ENCODE measurements around the gene SHTN1. TPM values are rescaled to one million over a fixed set of nuclear protein-coding genes. Genes with fewer than 3 reads are reported as not detected.

SHTN1 gene
- total and polyA plus RNA-seq, 5 donors: 1.5 to 7.9 (median 6.0) TPM

DNA sequence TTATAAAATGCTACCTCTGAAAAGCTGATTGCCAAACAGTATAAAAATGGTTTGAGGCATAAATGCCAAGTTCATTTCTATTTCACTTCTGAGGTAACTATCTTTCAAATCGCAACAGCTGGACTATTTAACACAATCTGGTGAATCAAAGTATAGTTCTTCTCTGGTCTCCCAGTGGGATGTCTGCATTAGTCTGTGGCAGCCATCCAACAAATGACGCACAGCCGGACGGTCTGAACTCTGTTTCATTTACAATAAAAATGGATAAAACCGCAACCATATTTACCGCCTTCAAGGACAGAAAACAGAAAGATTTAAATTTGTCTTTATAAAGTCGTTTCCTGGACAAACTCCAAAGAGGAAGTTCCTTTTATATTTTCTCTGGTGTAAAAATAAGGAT is 113.8 kb downstream of the SHTN1 start:
- intact Hi-C loops (cut with DNase I): no loop called here
- ATAC-seq (no peak), DNase-seq (peak; percentile 35 to 71 (median 56))
- no peaks in the 10 kb centered on the region for H3K27me3 ChIP-seq (ENCODE audit: control insufficient read depth, insufficient read depth)
- H3K4me1 ChIP-seq (ENCODE audit: control insufficient read depth, insufficient read depth, low read length): no peaks in the 10 kb centered on the region
- WGBS: 26% methylated on average over 7 of the region's 7 CpGs
- H3K4me3 ChIP-seq (ENCODE audit: low read length): no peak overlapping the region
- no peaks in the 10 kb centered on the region for H3K9me3 ChIP-seq (ENCODE audit: control insufficient read depth, low read length)
- H3K27ac ChIP-seq (ENCODE audit: low read length): no peak overlapping the region

DNA sequence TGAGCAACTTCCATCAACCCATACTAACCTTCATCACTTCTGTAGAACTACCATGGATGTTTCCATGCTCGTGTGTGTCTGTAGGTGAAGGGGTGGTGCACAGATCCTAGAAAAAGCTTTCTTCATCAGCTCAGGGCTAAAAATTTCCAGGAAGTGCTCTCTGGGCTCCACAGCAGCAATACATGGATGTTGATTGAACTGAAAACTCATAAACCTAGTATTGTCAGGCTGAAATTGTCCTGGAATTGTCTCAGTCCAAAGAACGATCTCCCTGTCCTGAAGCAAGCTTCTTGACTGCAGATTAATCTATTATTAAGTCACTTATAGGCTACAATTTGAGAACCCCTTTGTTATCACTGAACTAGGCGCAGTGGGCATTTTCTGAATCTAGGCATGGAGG is 115.9 kb downstream of the SHTN1 start:
- no peak for DNase-seq
- intact Hi-C loops (cut with DNase I): no loop called here
- Histone ChIP-seq H3K9me3 (ENCODE audit: control insufficient read depth, low read length) (no peaks in the 10 kb centered on the region), H3K27ac (ENCODE audit: low read length) (no peak overlapping the region), H3K4me3 (ENCODE audit: low read length) (no peak overlapping the region), H3K4me1 (ENCODE audit: control insufficient read depth, insufficient read depth, low read length) (no peaks in the 10 kb centered on the region), H3K27me3 (ENCODE audit: control insufficient read depth, insufficient read depth) (no peaks in the 10 kb centered on the region)
- ATAC-seq: no peak
- WGBS: 89% methylated on average over 3 of the region's 3 CpGs

DNA sequence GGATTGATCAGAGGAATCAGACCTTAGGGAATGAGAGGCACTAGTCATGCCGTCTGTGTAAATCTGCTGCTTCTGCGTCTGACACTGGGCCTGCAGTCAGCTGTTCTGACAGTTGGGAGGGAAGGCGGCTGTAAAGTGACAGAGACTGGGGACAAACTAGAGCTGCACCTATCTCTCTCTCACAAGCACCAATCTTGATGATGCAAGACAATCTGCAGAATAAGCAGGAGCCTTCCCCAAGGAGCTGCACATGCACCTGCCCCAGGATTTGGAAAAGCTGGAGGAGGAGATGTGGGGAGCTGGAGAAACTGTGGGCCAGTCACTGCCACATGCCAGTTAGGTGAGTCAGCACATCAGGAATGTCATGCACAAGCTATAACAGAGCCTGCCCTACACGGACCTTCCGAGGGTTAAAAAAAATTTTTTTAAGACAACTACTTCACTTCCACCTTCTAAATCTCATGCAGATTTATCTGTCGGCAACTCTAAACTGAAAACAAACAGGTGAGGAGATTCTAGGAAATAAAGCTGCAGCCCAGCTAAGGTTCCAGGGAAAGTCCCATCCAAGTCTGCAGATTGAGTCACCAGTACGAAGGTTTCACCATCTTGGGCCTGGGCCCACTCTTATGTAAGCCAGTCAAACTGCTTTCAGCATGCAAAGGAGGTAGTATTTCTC is 116.5 kb downstream of the SHTN1 start:
- Histone ChIP-seq H3K9me3 (ENCODE audit: control insufficient read depth, low read length) (no peaks in the 10 kb centered on the region), H3K4me1 (ENCODE audit: control insufficient read depth, insufficient read depth, low read length) (no peaks in the 10 kb centered on the region), H3K27me3 (ENCODE audit: control insufficient read depth, insufficient read depth) (no peaks in the 10 kb centered on the region), H3K4me3 (ENCODE audit: low read length) (no peak overlapping the region), H3K27ac (ENCODE audit: low read length) (no peak overlapping the region)
- peak; percentile 71 to 78 for ATAC-seq
- 68% methylated on average over 7 of the region's 7 CpGs for WGBS
- DNase-seq: peak in 2 of 3 donors; percentile 57 to 81
- intact Hi-C loops (cut with DNase I): no loop called here

DNA sequence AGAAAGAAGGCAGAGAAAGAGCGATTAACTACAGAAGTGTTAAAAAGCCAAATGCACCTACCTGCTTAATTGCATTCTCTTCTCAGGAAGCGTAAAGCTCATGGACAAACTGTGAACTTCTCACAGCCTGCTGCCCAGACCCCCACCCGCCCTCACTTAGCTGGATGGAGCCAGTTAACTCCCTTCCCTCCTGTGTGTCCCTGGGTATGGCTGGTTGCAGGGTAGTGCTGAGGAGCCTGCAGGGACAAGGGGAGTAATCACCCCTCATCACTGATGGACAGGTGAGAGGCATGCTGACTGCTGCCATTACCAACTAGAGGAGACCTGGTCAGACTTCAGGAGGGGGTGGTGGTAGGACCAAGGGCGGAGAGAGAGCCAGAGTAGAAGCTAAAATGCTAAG is 118.2 kb downstream of the SHTN1 start:
- DNase-seq (no peak), ATAC-seq (no peak)
- Histone ChIP-seq H3K27me3 (ENCODE audit: control insufficient read depth, insufficient read depth) (no peaks in the 10 kb centered on the region), H3K9me3 (ENCODE audit: control insufficient read depth, low read length) (no peaks in the 10 kb centered on the region), H3K4me1 (ENCODE audit: control insufficient read depth, insufficient read depth, low read length) (no peaks in the 10 kb centered on the region), H3K4me3 (ENCODE audit: low read length) (no peak overlapping the region), H3K27ac (ENCODE audit: low read length) (no peak overlapping the region)
- intact Hi-C loops (cut with DNase I): no loop called here
- 92% methylated on average over 4 of the region's 4 CpGs for WGBS

DNA sequence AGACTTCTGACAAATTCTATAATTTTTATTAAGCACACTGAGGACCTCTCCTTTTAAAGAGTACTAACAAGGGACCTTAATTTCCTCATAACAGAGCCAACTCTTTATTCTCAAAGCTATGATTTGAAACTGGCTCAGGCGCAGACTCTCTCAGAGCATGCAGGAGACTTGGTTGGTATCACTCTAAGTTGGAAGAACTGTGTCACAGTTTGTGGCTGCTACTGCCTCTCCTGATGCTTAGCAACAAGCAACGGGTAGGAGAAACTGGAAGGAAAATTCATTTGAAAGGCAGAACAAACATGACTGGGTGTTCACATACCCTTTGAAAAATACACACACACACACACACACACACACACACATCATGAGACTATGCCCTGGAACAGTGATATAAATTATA is 122.3 kb downstream of the SHTN1 start:
- Histone ChIP-seq H3K9me3 (ENCODE audit: control insufficient read depth, low read length) (no peaks in the 10 kb centered on the region), H3K27ac (ENCODE audit: low read length) (no peak overlapping the region), H3K4me1 (ENCODE audit: control insufficient read depth, insufficient read depth, low read length) (no peaks in the 10 kb centered on the region), H3K4me3 (ENCODE audit: low read length) (no peak overlapping the region), H3K27me3 (ENCODE audit: control insufficient read depth, insufficient read depth) (no peaks in the 10 kb centered on the region)
- ATAC-seq (no peak), DNase-seq (no peak)
- intact Hi-C loops (cut with DNase I): no loop called here
- 89% methylated on average over 2 of the region's 2 CpGs for WGBS

DNA sequence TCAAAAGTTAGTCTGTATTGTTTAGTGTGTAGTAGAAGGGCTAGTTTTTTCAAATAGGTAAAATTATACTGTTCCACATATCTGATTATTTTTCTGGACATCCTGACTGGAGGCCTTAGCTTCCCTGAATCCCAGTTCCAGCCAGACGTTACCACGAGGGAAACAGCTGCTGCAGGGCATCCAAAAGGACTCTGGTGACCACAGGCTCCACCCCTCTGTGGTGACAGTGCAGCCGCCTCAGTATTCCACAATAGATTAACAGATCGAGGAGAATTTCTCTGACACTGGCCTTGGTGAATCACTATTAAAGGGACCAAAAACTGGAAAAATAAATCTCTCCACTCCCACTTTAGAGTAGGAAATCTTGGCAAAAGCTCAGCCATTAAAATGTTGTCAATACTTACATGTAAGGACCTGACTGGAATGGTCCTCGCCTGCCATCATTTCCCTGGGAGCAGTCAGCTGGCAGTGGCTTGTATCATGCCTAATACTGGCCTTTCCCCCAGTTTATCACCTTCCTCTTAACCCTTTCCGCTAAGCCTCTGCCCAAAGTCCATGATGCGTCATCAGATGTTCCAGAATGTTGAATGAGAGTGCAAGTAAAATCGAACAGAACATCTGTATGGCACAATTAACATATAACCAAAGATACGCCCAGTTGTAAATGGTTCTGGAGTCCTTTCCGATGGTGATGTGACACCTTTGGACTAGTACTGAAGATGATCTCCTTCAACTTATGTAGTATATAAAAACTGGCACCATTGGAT is 124.1 kb downstream of the SHTN1 start:
- Histone ChIP-seq H3K27ac (ENCODE audit: low read length) (no peak overlapping the region), H3K27me3 (ENCODE audit: control insufficient read depth, insufficient read depth) (no peaks in the 10 kb centered on the region), H3K9me3 (ENCODE audit: control insufficient read depth, low read length) (no peaks in the 10 kb centered on the region), H3K4me3 (ENCODE audit: low read length) (no peak overlapping the region), H3K4me1 (ENCODE audit: control insufficient read depth, insufficient read depth, low read length) (no peaks in the 10 kb centered on the region)
- ATAC-seq (no peak), DNase-seq (no peak)
- intact Hi-C loops (cut with DNase I): no loop called here
- 69% methylated on average over 10 of the region's 10 CpGs for WGBS

DNA sequence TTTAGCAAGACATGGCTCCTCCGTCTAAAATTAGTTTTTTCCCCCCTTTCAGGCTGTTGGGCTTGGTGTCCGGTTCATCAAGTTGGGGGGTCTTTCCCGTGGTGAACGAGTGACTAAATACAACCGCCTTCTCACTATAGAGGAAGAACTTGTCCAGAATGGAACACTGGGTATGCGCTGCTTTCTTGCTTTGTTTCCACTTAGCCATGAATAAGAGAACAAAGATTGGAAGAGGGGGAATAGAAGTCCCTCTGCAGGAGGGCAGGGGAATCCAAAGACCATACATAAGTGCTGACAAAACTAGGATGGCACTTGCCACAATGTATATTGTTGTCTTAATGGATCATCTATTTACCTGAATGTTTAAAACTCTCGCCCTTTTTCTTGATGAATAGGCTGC is 125.2 kb downstream of the SHTN1 start:
- no peaks in the 10 kb centered on the region for H3K4me1 ChIP-seq (ENCODE audit: control insufficient read depth, insufficient read depth, low read length)
- no peaks in the 10 kb centered on the region for H3K27me3 ChIP-seq (ENCODE audit: control insufficient read depth, insufficient read depth)
- no peaks in the 10 kb centered on the region for H3K9me3 ChIP-seq (ENCODE audit: control insufficient read depth, low read length)
- intact Hi-C loops (cut with DNase I): no loop called here
- WGBS: 69% methylated on average over 7 of the region's 7 CpGs
- H3K27ac ChIP-seq (ENCODE audit: low read length): no peak overlapping the region
- no peak overlapping the region for H3K4me3 ChIP-seq (ENCODE audit: low read length)
- DNase-seq (no peak), ATAC-seq (no peak)

DNA sequence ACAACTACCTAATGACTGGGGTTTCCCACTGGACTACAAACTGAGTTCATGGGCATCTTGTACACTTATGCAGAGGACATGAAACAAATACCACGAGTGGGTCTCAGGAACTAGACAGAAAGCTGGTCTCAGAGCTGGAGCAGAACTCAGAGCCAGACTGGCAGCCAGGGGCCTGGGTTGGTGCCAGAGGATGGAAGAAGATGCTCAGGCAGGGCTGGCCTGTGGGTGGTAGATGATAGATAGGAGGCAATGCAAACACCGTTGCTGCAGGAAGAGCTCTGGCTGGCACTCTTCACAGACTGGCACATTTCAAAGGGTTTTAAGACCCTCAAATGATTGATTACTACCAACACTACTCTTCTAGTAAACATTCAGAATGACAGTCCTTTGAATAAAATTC is 126.9 kb downstream of the SHTN1 start:
- no peak for ATAC-seq
- Histone ChIP-seq H3K27ac (ENCODE audit: low read length) (no peak overlapping the region), H3K9me3 (ENCODE audit: control insufficient read depth, low read length) (no peaks in the 10 kb centered on the region), H3K4me1 (ENCODE audit: control insufficient read depth, insufficient read depth, low read length) (no peaks in the 10 kb centered on the region), H3K27me3 (ENCODE audit: control insufficient read depth, insufficient read depth) (no peaks in the 10 kb centered on the region), H3K4me3 (ENCODE audit: low read length) (no peak overlapping the region)
- 44% methylated on average over 2 of the region's 2 CpGs for WGBS
- peak in 1 of 3 donors; percentile 37 for DNase-seq
- intact Hi-C loops (cut with DNase I): no loop called here

DNA sequence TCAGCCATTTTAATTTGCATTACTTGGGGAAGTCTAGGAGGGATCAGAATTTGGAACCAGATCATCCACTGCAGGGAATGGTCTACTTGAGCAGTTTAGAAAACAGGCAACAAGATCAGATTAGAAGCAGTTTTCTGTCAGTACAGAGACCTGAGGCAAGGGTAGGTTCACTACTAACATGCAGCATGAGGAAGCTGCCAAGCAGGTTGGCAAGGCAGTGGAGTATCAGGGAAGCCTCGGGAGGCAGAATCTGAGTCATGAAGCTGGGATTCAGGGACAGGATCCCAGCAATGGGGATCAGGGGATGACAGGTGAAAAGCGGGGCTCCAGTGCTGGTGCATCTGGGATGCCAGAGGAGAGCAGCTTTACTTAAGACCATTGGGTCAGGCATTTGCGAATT is 127.6 kb downstream of the SHTN1 start:
- intact Hi-C loops (cut with DNase I): no loop called here
- Histone ChIP-seq H3K9me3 (ENCODE audit: control insufficient read depth, low read length) (no peaks in the 10 kb centered on the region), H3K27me3 (ENCODE audit: control insufficient read depth, insufficient read depth) (no peaks in the 10 kb centered on the region), H3K27ac (ENCODE audit: low read length) (no peak overlapping the region), H3K4me3 (ENCODE audit: low read length) (no peak overlapping the region), H3K4me1 (ENCODE audit: control insufficient read depth, insufficient read depth, low read length) (no peaks in the 10 kb centered on the region)
- DNase-seq (no peak), ATAC-seq (no peak)
- WGBS: 80% methylated on average over 3 of the region's 3 CpGs

DNA sequence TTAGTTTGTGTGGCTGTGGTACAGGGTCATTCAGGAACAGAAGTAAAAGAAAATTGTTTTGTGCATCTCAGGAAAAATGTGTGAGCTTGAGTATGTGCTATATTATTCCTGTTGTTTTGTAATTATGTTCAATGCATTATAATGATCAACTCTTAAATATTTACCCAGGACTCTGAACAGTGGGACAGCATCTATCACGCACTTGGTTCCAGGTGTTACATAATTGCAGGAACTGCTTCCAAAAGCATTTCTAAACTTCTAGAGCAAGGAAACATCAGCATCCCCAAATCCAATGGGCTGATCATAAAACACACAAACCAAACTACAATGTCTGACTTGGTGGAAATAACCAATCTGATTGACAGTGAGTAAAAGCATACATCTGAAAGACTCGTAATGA is 129.1 kb downstream of the SHTN1 start:
- ATAC-seq (no peak), DNase-seq (no peak)
- H3K9me3 ChIP-seq (ENCODE audit: control insufficient read depth, low read length): no peaks in the 10 kb centered on the region
- no peak overlapping the region for H3K27ac ChIP-seq (ENCODE audit: low read length)
- no peaks in the 10 kb centered on the region for H3K4me1 ChIP-seq (ENCODE audit: control insufficient read depth, insufficient read depth, low read length)
- intact Hi-C loops (cut with DNase I): no loop called here
- H3K27me3 ChIP-seq (ENCODE audit: control insufficient read depth, insufficient read depth): no peaks in the 10 kb centered on the region
- no peak overlapping the region for H3K4me3 ChIP-seq (ENCODE audit: low read length)
- 93% methylated on average over 2 of the region's 2 CpGs for WGBS

DNA sequence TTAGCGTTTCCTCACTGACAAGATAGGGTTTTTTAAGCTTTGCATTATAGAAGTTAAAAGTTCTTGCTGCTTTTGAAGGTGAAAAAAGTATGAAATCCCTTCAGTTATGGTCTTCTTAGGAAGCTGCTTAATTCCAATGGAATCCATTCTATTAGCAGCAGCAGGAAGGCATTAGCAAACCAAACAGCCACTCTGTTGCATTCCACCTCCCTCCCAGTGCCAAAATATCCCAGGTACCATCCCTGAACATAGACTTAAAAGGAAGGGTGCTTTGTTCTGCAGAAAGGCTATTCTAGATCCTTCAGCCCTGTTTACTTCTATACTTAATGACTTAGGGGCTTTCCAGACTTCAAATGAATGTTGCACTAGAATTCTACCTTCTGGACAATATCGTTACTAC is 131.9 kb downstream of the SHTN1 start:
- no peaks in the 10 kb centered on the region for H3K4me1 ChIP-seq (ENCODE audit: control insufficient read depth, insufficient read depth, low read length)
- no peak overlapping the region for H3K27ac ChIP-seq (ENCODE audit: low read length)
- intact Hi-C loops (cut with DNase I): no loop called here
- no peaks in the 10 kb centered on the region for H3K9me3 ChIP-seq (ENCODE audit: control insufficient read depth, low read length)
- 62% methylated on average over 2 of the region's 2 CpGs for WGBS
- DNase-seq (no peak), ATAC-seq (no peak)
- no peak overlapping the region for H3K4me3 ChIP-seq (ENCODE audit: low read length)
- H3K27me3 ChIP-seq (ENCODE audit: control insufficient read depth, insufficient read depth): no peaks in the 10 kb centered on the region

Measured in right cardiac atrium (tissue), 5 donors.